Adipocyte (in vitro differentiated cells): ENCODE results near the gene KRTAP4-11.
A peak's percentile ranks its signal among the peaks of the same experiment; 100 is the strongest.
"Not testable (repeated sequence)": the region's sequence is repeated elsewhere in the genome, so short reads cannot be mapped to it uniquely, and the experiment has no call there.

Experiments used
- DNase-seq: peaks from one replicate; pipeline ENCODE4 v3.0.0-alpha.2; 2015; ENCODE audit warnings: low read depth
- H3K27me3 ChIP-seq: replicated peaks from 2 replicates; pipeline ENCODE4 v1.7.0; 2013; ENCODE audit warnings: mild to moderate bottlenecking, low read length, moderate library complexity; ENCODE audit not compliant: control insufficient read depth, insufficient read depth
- H3K36me3 ChIP-seq: 2 replicates; pipeline ENCODE4 v1.7.0; 2013; ENCODE audit warnings: low read length, mild to moderate bottlenecking, moderate library complexity; ENCODE audit not compliant: control insufficient read depth, insufficient read depth, severe bottlenecking
- H3K4me1 ChIP-seq: 2 replicates; pipeline ENCODE4 v1.7.0; 2013; ENCODE audit warnings: mild to moderate bottlenecking, low read length, moderate library complexity; ENCODE audit not compliant: control insufficient read depth, insufficient read depth
- H3K4me3 ChIP-seq: 2 replicates; pipeline ENCODE4 v1.7.0; 2013; ENCODE audit warnings: mild to moderate bottlenecking, low read length, moderate library complexity
- H3K9ac ChIP-seq: 2 replicates; pipeline ENCODE4 v1.7.0; 2013; ENCODE audit warnings: mild to moderate bottlenecking, low read length, moderate library complexity
- H3K9me3 ChIP-seq: 2 replicates; pipeline ENCODE4 v1.7.0; 2013; ENCODE audit warnings: mild to moderate bottlenecking, low read length, moderate library complexity; ENCODE audit not compliant: control insufficient read depth

Gene KRTAP4-11

DNA sequence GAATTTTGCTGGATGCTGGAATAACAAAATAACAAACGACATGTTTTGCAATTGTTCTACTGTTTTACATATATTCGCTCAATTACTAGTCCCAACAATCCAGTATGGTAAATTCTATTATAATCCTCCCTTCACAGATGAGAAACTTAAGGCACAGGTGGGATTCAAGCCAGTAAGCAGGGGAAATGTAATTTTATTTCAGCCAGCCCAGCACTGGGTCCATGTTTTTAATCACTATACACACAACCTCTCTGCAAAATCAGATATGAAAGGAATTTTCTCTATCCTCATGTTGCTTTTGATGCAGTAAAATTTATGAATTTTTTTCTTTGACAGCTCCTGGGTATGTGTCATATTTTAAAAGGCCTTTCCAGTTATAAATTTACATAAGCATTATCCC is 27.1 kb upstream of the KRTAP4-11 start:
- Histone ChIP-seq H3K4me3 (no peak overlapping the region), H3K4me1 (no peaks in the 10 kb centered on the region)
- no peak for DNase-seq

DNA sequence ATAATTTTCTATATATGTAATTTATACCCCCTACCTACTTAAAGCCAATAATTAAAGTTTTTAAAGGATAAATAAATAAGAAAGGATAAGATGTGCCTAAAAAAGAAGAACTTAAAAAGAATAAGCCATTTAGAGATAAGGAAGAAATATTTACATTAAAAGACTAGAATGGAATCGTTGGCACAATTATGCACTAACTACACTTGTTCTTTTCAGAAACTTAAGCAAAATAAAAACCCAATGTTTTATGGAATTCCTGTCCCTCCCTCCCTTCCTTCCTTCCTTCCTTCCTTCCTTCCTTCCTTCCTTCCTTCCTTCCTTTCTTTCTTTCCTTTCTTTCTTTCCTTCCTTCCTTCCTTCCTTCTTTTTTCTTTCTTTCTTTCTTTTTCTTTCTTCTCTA is 26.7 kb upstream of the KRTAP4-11 start:
- no peaks in the 10 kb centered on the region for H3K36me3 ChIP-seq
- no peaks in the 10 kb centered on the region for H3K27me3 ChIP-seq
- peaks cover 13% of the 10 kb centered on the region for H3K9me3 ChIP-seq
- DNase-seq, result no peak
- H3K4me3 ChIP-seq, result no peak overlapping the region
- no peaks in the 10 kb centered on the region for H3K4me1 ChIP-seq
- no peak overlapping the region for H3K9ac ChIP-seq

More for the DNA sequence above, 27.1 kb upstream of the KRTAP4-11 start:
- Histone ChIP-seq H3K9ac (no peak overlapping the region), H3K9me3 (peaks cover 13% of the 10 kb centered on the region), H3K36me3 (no peaks in the 10 kb centered on the region), H3K27me3 (no peaks in the 10 kb centered on the region)

DNA sequence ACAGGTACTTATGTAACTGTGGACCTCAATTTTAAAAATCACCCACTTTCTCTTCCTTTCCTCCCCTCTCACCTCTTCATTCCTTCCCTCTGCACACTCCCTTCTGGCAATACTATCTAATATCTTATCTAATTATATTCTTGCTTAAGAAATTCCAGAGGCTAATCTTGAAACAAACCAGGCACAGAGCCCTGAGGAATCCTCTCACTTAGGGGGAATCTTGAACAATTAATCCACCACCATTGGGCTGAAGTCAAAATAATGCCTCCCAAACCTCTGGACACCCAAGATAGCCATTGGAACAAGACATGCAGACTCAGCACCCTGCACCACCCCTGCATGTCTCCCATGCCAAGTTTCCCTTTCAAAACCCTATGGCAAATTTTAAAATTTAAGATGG is 23.2 kb upstream of the KRTAP4-11 start:
- H3K4me1 ChIP-seq, result no peaks in the 10 kb centered on the region
- no peak for DNase-seq
- H3K27me3 ChIP-seq, result no peaks in the 10 kb centered on the region
- H3K36me3 ChIP-seq, result no peaks in the 10 kb centered on the region
- H3K9ac ChIP-seq, result no peak overlapping the region
- H3K4me3 ChIP-seq, result no peak overlapping the region
- peaks cover 13% of the 10 kb centered on the region for H3K9me3 ChIP-seq

DNA sequence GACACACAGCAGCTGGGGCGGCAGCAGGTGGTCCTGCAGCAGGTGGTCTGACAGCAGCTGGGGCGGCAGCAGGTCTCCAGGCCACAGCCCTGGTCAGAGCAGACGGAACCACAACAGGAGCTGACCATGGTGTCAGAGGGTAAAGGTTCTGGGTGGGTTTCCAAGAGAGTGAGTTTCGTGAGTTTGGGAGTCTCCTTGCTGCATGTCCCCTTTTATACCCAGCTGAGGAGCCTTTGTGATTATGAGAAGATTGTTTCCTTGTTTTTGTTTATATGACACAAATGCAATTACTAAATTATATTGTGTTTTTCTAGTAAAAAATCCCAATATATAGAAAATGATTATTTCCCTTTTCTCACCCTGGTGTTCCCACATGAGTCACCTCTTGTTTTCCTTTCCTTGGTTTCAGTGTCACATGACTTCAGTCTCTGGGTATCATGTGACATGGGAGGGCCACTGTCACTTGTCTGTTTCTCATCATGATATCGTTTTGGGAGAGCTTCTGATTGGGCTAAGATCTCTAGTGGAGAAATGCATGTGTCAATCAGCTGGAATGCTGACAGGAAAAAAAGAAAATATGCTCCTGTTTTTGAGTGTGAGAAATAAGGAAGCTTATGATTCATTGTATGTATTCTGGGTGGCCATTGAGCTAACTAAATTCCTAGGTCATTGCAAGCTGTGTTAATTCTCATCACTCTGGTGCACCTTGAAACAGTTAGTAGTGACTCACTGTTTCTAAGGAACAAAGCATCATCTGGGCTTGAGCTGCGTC is 22.4 kb upstream of the KRTAP4-11 start, which contains the start of gene KRTAP4-6:
TSS of gene KRTAP4-6 (minus strand) at position 185 of the 772 bp plus-strand sequence. CDS start at position 128, 57 bp downstream.
- Histone ChIP-seq H3K27me3 (no peaks in the 10 kb centered on the region), H3K4me3 (no peak within 1 kb of the TSS), H3K9me3 (peaks cover 13% of the 10 kb centered on the region), H3K4me1 (no peaks in the 10 kb centered on the region), H3K9ac (no peak within 1 kb of the TSS), H3K36me3 (no peaks in the 10 kb centered on the region)
- peak; percentile 41 for DNase-seq

DNA sequence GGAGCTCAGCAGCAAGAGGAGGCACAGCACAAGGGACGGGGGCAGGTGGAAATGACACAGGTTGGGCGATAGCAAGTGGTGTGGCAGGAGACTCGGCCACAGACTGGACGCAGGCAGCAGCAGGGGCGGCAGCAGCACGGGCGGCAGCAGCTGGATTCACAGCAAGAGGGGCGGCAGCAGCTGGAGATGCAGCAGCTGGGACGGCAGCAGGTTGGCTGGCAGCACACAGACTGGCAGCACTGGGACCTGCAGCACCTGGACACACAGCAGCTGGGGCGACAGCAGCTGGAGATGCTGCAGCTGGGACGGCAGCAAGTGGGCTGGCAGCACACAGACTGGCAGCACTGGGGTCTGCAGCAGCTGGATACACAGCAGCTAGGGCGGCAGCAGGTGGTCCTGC is 21.7 kb upstream of the KRTAP4-11 start:
- H3K36me3 ChIP-seq, H3K9ac ChIP-seq, H3K27me3 ChIP-seq, H3K4me3 ChIP-seq, H3K4me1 ChIP-seq, DNase-seq: not testable (repeated sequence)
- H3K9me3 ChIP-seq, result peaks cover 13% of the 10 kb centered on the region

DNA sequence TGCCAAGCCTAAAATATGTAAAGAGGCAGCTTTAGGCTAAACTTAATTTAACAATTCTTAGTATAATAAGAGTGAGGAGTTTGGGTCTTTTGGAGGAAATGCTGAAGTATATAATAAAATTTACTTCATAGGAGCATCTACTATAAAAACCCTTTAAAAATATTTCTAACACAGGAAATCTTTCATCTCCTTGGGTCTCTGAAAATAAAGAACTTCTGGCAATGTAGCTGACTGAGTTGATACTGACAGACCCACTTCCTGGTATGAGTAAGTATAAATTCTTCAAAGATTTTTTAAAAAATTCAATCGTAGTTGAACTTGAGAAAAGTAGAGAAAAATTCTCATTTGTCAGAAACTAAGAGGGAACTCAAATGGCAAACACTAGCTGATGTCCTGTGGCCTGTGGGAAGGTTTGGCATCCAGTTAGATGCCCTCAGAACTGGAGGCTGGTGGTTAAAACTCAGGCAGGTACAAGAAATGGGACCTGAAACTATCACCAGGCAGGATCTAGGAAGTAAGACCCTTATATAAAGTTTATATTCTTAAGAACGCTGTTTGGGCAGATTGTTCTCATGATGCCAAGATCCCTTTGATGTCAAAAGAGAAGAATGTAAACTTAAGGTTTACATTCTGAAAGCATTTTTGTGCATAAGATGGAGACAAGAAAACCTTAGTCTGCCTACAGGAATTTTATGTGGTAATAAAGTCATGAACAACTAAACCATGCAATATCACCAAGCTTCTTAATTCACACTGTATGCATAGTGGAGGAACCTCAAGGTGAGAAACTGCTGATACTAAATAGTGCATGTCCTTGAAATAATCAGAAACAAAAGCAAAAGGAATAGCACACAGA is 15.9 kb upstream of the KRTAP4-11 start:
- DNase-seq, result no peak
- H3K27me3 ChIP-seq, result no peaks in the 10 kb centered on the region
- no peak overlapping the region for H3K4me3 ChIP-seq
- H3K9me3 ChIP-seq, result no peaks in the 10 kb centered on the region
- H3K36me3 ChIP-seq, result no peaks in the 10 kb centered on the region
- H3K4me1 ChIP-seq, result no peaks in the 10 kb centered on the region
- H3K9ac ChIP-seq, result no peak overlapping the region

DNA sequence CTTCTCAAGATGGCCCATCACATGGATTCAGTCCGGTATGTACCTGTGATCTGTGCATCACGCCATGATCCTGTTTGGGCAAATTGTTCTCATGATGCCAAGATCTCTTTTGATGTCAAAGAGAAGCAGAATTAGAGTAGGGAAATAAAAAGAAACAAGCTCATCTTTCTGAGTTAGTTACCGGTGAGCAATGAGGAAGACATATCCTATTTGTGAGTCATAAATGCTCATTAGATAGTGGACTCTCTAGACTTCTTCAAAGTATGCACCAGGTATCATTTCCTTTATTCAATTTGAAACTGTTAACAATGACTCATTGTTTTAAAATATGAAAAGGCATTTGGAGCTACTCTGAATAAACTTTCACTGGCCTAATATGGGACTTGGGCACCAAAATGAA is 13.8 kb upstream of the KRTAP4-11 start:
- H3K4me1 ChIP-seq, result no peaks in the 10 kb centered on the region
- no peak overlapping the region for H3K4me3 ChIP-seq
- H3K36me3 ChIP-seq, result no peaks in the 10 kb centered on the region
- H3K9ac ChIP-seq, result no peak overlapping the region
- DNase-seq, result no peak
- no peaks in the 10 kb centered on the region for H3K27me3 ChIP-seq
- no peaks in the 10 kb centered on the region for H3K9me3 ChIP-seq

DNA sequence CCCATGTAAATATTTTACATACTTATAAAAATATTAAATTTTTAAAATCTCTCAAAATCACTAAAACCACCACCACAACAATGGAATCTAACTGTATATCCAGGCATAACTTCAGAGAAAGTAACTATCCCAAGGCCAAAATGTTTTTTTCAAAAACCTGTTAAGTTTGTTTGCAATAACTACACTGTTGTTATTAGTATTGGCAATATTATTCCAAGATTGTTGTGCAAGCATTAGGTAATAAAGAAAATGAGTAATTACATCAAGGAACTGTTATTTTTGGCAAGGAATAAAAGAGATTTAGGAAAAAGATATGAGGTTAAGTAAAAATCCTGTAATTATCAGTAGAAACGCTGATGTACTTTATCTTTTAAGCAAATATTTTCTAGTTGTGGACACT is 9.2 kb upstream of the KRTAP4-11 start:
- H3K4me3 ChIP-seq, result no peak overlapping the region
- no peaks in the 10 kb centered on the region for H3K36me3 ChIP-seq
- H3K27me3 ChIP-seq, result no peaks in the 10 kb centered on the region
- H3K9ac ChIP-seq, result no peak overlapping the region
- H3K9me3 ChIP-seq, result no peaks in the 10 kb centered on the region
- H3K4me1 ChIP-seq, result peaks cover 2% of the 10 kb centered on the region
- no peak for DNase-seq

DNA sequence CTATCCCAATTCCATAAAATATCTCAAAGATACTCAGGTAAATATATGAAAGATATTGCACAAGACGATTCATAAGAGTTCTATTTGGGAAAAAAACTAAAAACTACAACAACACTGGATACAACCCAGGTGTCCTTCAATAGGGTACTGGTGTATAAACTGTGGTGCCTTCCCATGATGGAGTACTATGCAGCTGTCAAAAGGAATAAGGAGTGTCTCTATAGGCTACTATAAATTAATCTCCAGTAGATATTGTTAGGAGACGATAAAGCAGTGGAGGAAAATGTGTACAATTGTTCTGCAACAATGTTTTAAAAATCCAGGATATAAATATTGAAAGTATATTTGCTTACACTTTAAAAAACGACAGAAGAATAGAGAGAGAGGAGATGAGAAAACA is 8.2 kb upstream of the KRTAP4-11 start:
- H3K4me3 ChIP-seq, result no peak overlapping the region
- no peaks in the 10 kb centered on the region for H3K36me3 ChIP-seq
- no peaks in the 10 kb centered on the region for H3K9me3 ChIP-seq
- peaks cover 2% of the 10 kb centered on the region for H3K4me1 ChIP-seq
- no peaks in the 10 kb centered on the region for H3K27me3 ChIP-seq
- H3K9ac ChIP-seq, result no peak overlapping the region
- DNase-seq, result no peak

DNA sequence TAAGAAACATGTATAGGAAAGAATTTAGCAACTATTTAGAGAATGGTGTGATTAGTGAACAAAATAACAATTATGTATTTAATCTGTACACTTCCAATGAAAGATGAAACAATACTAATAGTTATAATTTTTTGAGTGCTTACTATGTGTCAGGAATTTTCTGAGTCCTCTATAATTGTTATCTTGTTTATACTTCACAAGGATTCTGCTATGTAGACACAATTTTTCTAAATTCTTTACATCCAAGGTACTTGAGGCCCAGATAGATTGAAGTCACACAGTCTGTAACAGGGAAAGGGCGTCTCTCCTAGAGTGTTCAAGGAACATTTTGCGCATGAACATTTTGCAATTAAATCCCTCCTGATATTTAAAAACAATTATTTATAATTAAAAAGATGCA is 6.9 kb upstream of the KRTAP4-11 start:
- Histone ChIP-seq H3K4me1 (peaks cover 2% of the 10 kb centered on the region), H3K9ac (no peak overlapping the region), H3K9me3 (no peaks in the 10 kb centered on the region), H3K36me3 (no peaks in the 10 kb centered on the region), H3K27me3 (no peaks in the 10 kb centered on the region), H3K4me3 (no peak overlapping the region)
- DNase-seq, result no peak

DNA sequence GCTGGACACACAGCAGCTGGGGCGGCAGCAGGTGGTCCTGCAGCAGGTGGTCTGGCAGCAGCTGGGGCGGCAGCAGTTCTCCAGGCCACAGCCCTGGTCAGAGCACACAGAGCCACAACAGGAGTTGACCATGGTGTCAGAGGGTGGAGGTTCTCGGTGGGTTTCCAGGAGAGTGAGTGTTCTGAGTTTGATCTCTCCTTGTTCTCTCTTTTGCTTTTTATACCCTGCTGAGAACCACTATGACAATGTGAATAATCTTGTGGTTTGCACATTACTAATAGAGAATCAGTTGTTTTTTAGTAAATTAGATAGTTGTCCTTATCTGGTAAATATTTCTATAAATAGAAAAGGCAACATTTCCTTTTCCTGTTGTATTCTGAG is 5.8 kb upstream of the KRTAP4-11 start, which contains the start of gene KRTAP4-12:
TSS of gene KRTAP4-12 (minus strand) at position 192 of the 381 bp plus-strand sequence. CDS start at position 132, 60 bp downstream.
- not testable (repeated sequence) for H3K4me3 ChIP-seq, H3K4me1 ChIP-seq, H3K9me3 ChIP-seq, H3K9ac ChIP-seq, H3K36me3 ChIP-seq, DNase-seq, H3K27me3 ChIP-seq
